Mesendoderm (in vitro differentiated cells): ENCODE results near the gene BICRAL.
"Not testable (repeated sequence)": the region's sequence is repeated elsewhere in the genome, so short reads cannot be mapped to it uniquely, and the experiment has no call there.

Source experiments
- DNase-seq: peaks from one replicate; pipeline ENCODE4 v3.0.0; 2013
- H2AK5ac ChIP-seq: 2 replicates; pipeline ENCODE4 v1.6.1; 2013; ENCODE audit warnings: low read length, inconsistent platforms
- H2BK120ac ChIP-seq: 2 replicates; pipeline ENCODE4 v1.6.1; 2013; ENCODE audit warnings: low read depth, mild to moderate bottlenecking, low read length, moderate library complexity, mixed read lengths
- H2BK15ac ChIP-seq: replicated peaks from 2 replicates; pipeline ENCODE4 v1.6.1; 2013; ENCODE audit warnings: low read depth, mild to moderate bottlenecking, moderate library complexity
- H2BK5ac ChIP-seq: 2 replicates; pipeline ENCODE4 v1.6.1; 2013; ENCODE audit warnings: low read length, inconsistent platforms
- H3K18ac ChIP-seq: 2 replicates; pipeline ENCODE4 v1.6.1; 2013; ENCODE audit warnings: mild to moderate bottlenecking, low read length, mixed read lengths
- H3K23ac ChIP-seq: one replicate; pipeline ENCODE4 v1.6.1; 2013; ENCODE audit warnings: low read length
- H3K27ac ChIP-seq: 2 replicates; pipeline ENCODE4 v1.5.1; 2013; ENCODE audit warnings: low read depth, mild to moderate bottlenecking, inconsistent platforms, low read length, moderate library complexity
- H3K27me3 ChIP-seq: 2 replicates; pipeline ENCODE4 v1.6.1; 2013; ENCODE audit warnings: low read length, control low read depth, mild to moderate bottlenecking, inconsistent platforms; ENCODE audit not compliant: insufficient read depth, poor library complexity
- H3K36me3 ChIP-seq: 2 replicates; pipeline ENCODE4 v1.6.1; 2013; ENCODE audit warnings: low read length, inconsistent platforms; ENCODE audit not compliant: control insufficient read depth, insufficient read depth
- H3K4ac ChIP-seq: one replicate; pipeline ENCODE4 v1.6.1; 2013; ENCODE audit warnings: low read depth, mild to moderate bottlenecking, low read length, moderate library complexity
- H3K4me1 ChIP-seq: 2 replicates; pipeline ENCODE4 v1.6.1; 2013; ENCODE audit warnings: low read depth, low read length, inconsistent platforms; ENCODE audit not compliant: control insufficient read depth
- H3K4me2 ChIP-seq: 2 replicates; pipeline ENCODE4 v1.6.1; 2013; ENCODE audit warnings: low read length
- H3K4me3 ChIP-seq: 2 replicates; pipeline ENCODE4 v1.5.1; 2013; ENCODE audit warnings: mild to moderate bottlenecking, low read length
- H3K56ac ChIP-seq: one replicate; pipeline ENCODE4 v1.6.1; 2013; ENCODE audit warnings: low read length
- H3K79me1 ChIP-seq: 2 replicates; pipeline ENCODE4 v1.6.1; 2013; ENCODE audit warnings: low read length, inconsistent platforms
- H3K79me2 ChIP-seq: 2 replicates; pipeline ENCODE4 v1.6.1; 2013; ENCODE audit warnings: mild to moderate bottlenecking, low read length; ENCODE audit not compliant: control insufficient read depth, insufficient read depth
- H3K9ac ChIP-seq: 2 replicates; pipeline ENCODE4 v1.6.1; 2013; ENCODE audit warnings: low read length, inconsistent platforms
- H4K5ac ChIP-seq: one replicate; pipeline ENCODE4 v1.6.1; 2013; ENCODE audit warnings: low read length
- H4K8ac ChIP-seq: one replicate; pipeline ENCODE4 v1.6.1; 2013; ENCODE audit warnings: low read depth, mild to moderate bottlenecking, control low read depth, low read length, moderate library complexity
- WGBS: extraction: QIAGEN DNeasy Blood & Tissue Kit; methylation state at CpG from one replicate; pipeline ENCODE4 v1.1.7; 2013; ENCODE audit warnings: low lambda C conversion rate, missing lambda C conversion rate; ENCODE audit not compliant: insufficient coverage; ENCODE audit errors: extremely low coverage; 5-methylcytosine and 5-hydroxymethylcytosine counted together

The BICRAL gene

DNA sequence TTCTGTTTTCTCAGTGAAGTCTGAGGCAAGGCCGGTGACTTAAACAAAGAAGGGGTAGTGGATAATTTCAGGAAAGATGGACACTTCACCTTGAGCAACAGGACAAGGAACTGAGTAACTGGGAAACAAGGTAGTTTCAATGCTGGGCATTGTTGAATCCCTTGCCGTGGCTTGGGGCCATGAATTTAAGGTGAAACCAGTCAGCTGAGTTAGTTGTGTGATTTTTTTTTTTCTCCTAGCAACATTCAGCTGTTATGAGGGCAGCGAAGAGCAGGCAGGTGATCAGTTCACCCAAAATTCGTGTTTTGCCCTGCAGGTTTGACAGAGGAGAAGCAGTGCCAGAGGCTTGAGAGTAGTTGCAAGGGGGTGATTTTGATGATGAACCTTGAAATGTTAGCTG is 6.8 kb downstream of the BICRAL start:
- no CpG with 5 or more reads among the region's 4 CpGs for WGBS
- Histone ChIP-seq H3K79me2 (peaks cover 30% of the 10 kb centered on the region), H3K9ac (no peak overlapping the region), H4K5ac (no peak overlapping the region), H2AK5ac (no peak overlapping the region), H3K4ac (no peak overlapping the region), H3K18ac (no peak overlapping the region), H4K8ac (no peak overlapping the region), H3K27me3 (no peaks in the 10 kb centered on the region), H2BK120ac (no peak overlapping the region), H3K27ac (no peak overlapping the region), H3K36me3 (no peaks in the 10 kb centered on the region), H3K4me1 (peaks cover 9% of the 10 kb centered on the region), H2BK5ac (no peak overlapping the region), H3K4me2 (no peak overlapping the region), H2BK15ac (no peak overlapping the region), H3K23ac (no peak overlapping the region), H3K79me1 (peaks cover 9% of the 10 kb centered on the region), H3K56ac (no peak overlapping the region), H3K4me3 (no peak overlapping the region)
- peak; percentile 28 for DNase-seq

DNA sequence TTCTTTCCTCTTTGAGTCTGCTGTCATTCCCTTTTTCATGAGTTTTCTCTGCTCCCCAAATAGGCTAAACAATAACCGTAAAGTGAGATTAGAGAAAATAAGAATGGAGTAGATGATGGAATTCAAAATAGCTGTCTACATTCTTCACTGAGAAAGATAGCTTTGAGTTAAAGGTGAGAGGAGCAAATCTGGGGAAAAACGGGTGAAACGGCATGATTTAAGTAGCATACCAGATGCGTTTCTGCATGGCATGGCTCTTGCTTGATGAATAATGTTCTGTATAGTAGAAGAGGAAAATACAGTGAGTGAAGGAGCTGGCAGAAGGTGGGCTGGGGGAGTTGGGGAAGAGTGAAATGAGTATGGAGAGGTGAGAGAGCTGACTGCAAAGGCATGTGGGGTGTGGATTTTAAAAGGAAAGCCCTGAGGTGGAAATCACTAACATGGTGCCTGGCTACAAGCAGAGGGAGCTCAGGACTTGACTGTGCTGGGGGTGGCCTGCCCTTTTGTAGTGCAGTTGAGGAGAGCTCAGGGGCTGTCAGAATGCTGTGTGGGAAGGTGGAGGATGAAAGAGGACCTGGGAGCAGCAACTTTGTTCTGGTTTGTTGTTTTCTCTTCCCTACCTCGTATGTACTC is 8.8 kb downstream of the BICRAL start:
- peak; percentile 85 for DNase-seq
- Histone ChIP-seq H3K4me1 (peaks cover 9% of the 10 kb centered on the region), H3K27me3 (no peaks in the 10 kb centered on the region), H3K56ac (no peak overlapping the region), H4K5ac (no peak overlapping the region), H3K79me2 (peaks cover 14% of the 10 kb centered on the region), H4K8ac (no peak overlapping the region), H3K79me1 (peaks cover 9% of the 10 kb centered on the region), H2AK5ac (no peak overlapping the region), H3K9ac (no peak overlapping the region), H3K4me2 (no peak overlapping the region), H3K27ac (no peak overlapping the region), H2BK15ac (no peak overlapping the region), H3K23ac (no peak overlapping the region), H3K4me3 (no peak overlapping the region), H3K36me3 (no peaks in the 10 kb centered on the region), H2BK5ac (no peak overlapping the region), H2BK120ac (no peak overlapping the region), H3K18ac (no peak overlapping the region), H3K4ac (no peak overlapping the region)
- WGBS = no CpG with 5 or more reads among the region's 5 CpGs

DNA sequence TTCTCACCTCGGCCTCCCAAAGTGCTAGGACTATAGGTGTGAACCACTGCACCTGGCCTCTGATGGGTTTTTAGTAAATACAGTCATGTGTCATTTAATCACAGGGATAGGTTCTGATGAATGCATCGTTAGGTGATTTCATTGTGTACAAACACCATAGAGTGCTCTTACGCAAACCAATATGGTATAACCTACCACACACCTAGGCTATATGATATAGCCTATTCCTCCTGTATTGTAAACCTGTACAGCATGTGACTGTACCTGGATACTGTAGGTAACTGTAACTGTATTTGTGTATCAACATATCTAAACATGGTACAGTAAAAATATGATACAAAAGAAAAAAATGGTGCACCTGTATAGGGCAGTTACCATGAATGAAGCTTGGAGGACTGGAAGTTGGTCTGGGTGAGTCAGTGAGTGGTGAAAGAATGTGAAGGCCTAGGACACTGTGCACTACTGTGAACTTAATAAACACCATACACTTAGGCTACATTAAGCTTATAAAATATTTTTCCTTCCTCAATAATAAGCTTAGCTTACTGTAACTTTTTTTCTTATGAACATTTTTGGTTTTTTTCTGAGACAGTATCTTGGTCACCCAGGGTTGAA is 10.0 kb downstream of the BICRAL start:
- no CpG with 5 or more reads among the region's 3 CpGs for WGBS
- Histone ChIP-seq H3K4ac (no peak overlapping the region), H4K5ac (no peak overlapping the region), H3K79me1 (peaks cover 8% of the 10 kb centered on the region), H3K23ac (no peak overlapping the region), H4K8ac (no peak overlapping the region), H2BK15ac (no peak overlapping the region), H3K27ac (no peak overlapping the region), H2AK5ac (no peak overlapping the region), H3K4me3 (no peak overlapping the region), H3K4me1 (peaks cover 8% of the 10 kb centered on the region), H3K56ac (no peak overlapping the region), H2BK5ac (no peak overlapping the region), H2BK120ac (no peak overlapping the region), H3K18ac (no peak overlapping the region), H3K79me2 (peaks cover 8% of the 10 kb centered on the region), H3K36me3 (no peaks in the 10 kb centered on the region), H3K4me2 (no peak overlapping the region), H3K27me3 (no peaks in the 10 kb centered on the region), H3K9ac (no peak overlapping the region)
- DNase-seq = no peak

DNA sequence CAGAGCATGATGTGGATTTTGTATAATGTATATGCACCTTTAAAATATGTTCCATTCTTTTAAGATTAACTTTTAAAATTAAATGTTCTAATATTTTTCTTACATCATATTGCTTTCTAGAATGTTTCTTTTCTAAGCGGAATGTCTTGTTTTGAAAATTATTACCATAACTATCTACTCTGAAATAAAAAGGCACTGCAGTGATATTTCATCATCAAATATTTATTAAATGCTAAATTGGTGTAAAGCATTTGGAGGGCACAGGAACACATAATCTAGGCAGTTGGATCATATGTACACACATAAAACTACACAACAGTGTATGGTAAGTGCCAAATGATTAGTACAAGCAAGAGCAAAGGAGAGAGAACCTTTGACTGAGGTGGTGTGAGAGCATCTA is 13.8 kb downstream of the BICRAL start:
- no peak overlapping the region for H2BK120ac ChIP-seq
- no peak overlapping the region for H3K4me3 ChIP-seq
- no peak overlapping the region for H2BK15ac ChIP-seq
- no peak overlapping the region for H3K18ac ChIP-seq
- H3K9ac ChIP-seq = no peak overlapping the region
- no peak overlapping the region for H3K23ac ChIP-seq
- DNase-seq = no peak
- H3K27ac ChIP-seq = no peak overlapping the region
- no peaks in the 10 kb centered on the region for H3K27me3 ChIP-seq
- no CpG with 5 or more reads among the region's 1 CpG for WGBS
- no peaks in the 10 kb centered on the region for H3K36me3 ChIP-seq
- no peaks in the 10 kb centered on the region for H3K79me1 ChIP-seq
- no peaks in the 10 kb centered on the region for H3K79me2 ChIP-seq
- no peak overlapping the region for H4K5ac ChIP-seq
- no peak overlapping the region for H3K56ac ChIP-seq
- no peak overlapping the region for H2AK5ac ChIP-seq
- no peak overlapping the region for H2BK5ac ChIP-seq
- H3K4me2 ChIP-seq = no peak overlapping the region
- peaks cover under 1% of the 10 kb centered on the region for H3K4me1 ChIP-seq
- H3K4ac ChIP-seq = no peak overlapping the region
- no peak overlapping the region for H4K8ac ChIP-seq

DNA sequence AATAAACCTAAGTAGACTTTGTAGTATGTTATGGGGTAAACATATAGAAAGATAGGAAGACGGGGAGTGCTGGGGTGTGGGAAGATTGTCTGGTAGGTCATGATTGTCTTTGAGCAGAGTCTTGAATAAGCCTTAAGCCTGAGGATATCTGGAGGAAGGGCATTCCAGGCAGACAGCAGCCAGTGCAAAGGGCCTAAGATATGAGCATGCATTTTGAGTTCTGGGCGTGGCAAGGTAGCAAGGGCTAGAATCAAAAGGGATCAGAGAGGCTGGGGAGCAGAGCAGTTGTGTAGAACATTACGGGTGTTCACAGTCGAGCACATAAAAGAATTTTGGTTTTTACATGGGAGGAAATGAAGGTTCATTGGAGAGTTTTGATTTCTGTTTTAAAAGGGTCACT is 14.3 kb downstream of the BICRAL start:
- H3K4ac ChIP-seq = no peak overlapping the region
- no peak overlapping the region for H4K5ac ChIP-seq
- H3K4me2 ChIP-seq = no peak overlapping the region
- H3K56ac ChIP-seq = no peak overlapping the region
- no peak overlapping the region for H2BK5ac ChIP-seq
- H3K36me3 ChIP-seq = no peaks in the 10 kb centered on the region
- no peak overlapping the region for H3K18ac ChIP-seq
- H3K23ac ChIP-seq = no peak overlapping the region
- no peak overlapping the region for H3K9ac ChIP-seq
- H3K79me2 ChIP-seq = no peaks in the 10 kb centered on the region
- no peak for DNase-seq
- H3K79me1 ChIP-seq = no peaks in the 10 kb centered on the region
- H2AK5ac ChIP-seq = no peak overlapping the region
- no peak overlapping the region for H2BK15ac ChIP-seq
- no CpG with 5 or more reads among the region's 4 CpGs for WGBS
- H3K27ac ChIP-seq = no peak overlapping the region
- H3K27me3 ChIP-seq = no peaks in the 10 kb centered on the region
- H4K8ac ChIP-seq = no peak overlapping the region
- H3K4me1 ChIP-seq = no peaks in the 10 kb centered on the region
- H3K4me3 ChIP-seq = no peak overlapping the region
- H2BK120ac ChIP-seq = no peak overlapping the region

DNA sequence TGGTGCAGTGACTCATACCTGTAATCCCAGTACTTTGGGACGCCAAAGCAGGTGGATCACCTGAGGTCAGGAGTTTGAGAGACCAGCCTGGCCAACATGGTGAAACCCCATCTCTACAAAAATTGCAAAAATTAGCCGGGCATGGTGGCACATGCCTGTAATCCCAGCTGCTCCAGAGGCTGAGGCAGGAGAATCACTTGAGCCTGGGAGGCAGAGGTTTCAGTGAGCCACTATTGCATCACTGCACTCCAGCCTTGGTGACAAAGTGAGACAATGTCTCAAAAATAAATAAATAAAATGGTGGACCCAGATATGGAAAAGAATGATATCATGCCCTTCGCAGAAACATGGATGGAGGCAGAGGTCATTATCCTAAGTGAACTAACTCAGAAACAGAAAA is 15.8 kb downstream of the BICRAL start:
- H3K18ac ChIP-seq, H4K5ac ChIP-seq, H3K4ac ChIP-seq, DNase-seq, H3K4me3 ChIP-seq, H2AK5ac ChIP-seq, H3K79me1 ChIP-seq, H3K4me1 ChIP-seq, H3K56ac ChIP-seq, H3K23ac ChIP-seq, H2BK15ac ChIP-seq, H2BK120ac ChIP-seq, H3K4me2 ChIP-seq, H4K8ac ChIP-seq, H2BK5ac ChIP-seq, H3K9ac ChIP-seq, H3K27ac ChIP-seq, H3K79me2 ChIP-seq, H3K36me3 ChIP-seq, H3K27me3 ChIP-seq: not testable (repeated sequence)
- no CpG with 5 or more reads among the region's 3 CpGs for WGBS
